WI38 (cell line): ENCODE data around the gene XXYLT1.

ENCODE experiments used
- H3K4me3 ChIP-seq: 2 replicates; pipeline ENCODE4 v1.5.1; 2011; ENCODE audit warnings: low read depth, mild to moderate bottlenecking, control low read depth, low read length
- CTCF ChIP-seq: IDR thresholded peaks from 2 replicates; pipeline ENCODE4 v1.5.1; 2012; ENCODE audit warnings: low read depth, mild to moderate bottlenecking, control low read depth, low read length

The XXYLT1 gene

GRCh38 chr3:195155570-195156241 is 115.3 kb downstream of the XXYLT1 start:
- H3K4me3 ChIP-seq = no peak overlapping the region
- TF ChIP-seq CTCF = no peak

GRCh38 chr3:195154793-195155535 is 116.0 kb downstream of the XXYLT1 start:
- TF ChIP-seq CTCF = no peak
- no peak overlapping the region; the same call in none of the 2 replicates for H3K4me3 ChIP-seq

- H3K4me3 ChIP-seq = no peak overlapping the region; the same call in 1 of the 2 replicates
- no peak for TF ChIP-seq CTCF
Measured at GRCh38 chr3:195154111-195154791, 116.7 kb downstream of the XXYLT1 start.

GRCh38 chr3:195153653-195154052 is 117.3 kb downstream of the XXYLT1 start:
- TF ChIP-seq CTCF = no peak
- H3K4me3 ChIP-seq = no peak overlapping the region

- H3K4me3 ChIP-seq = no peak overlapping the region
- no peak for TF ChIP-seq CTCF
Measured at GRCh38 chr3:195153130-195153529, 117.8 kb downstream of the XXYLT1 start.

- TF ChIP-seq CTCF = no peak
Measured at GRCh38 chr3:195151866-195152541, 119.0 kb downstream of the XXYLT1 start.

More at GRCh38 chr3:195151866-195152541, 119.0 kb downstream of the XXYLT1 start:
- H3K4me3 ChIP-seq = no peak overlapping the region
